Measurements from ENCODE around the gene CHAF1B. TPM values are rescaled to one million over a fixed set of nuclear protein-coding genes. Genes with fewer than 3 reads are reported as not detected.

The CHAF1B gene
- total RNA-seq, 1 donor from 2014 or later = 0.67 TPM

- no peak for TF ChIP-seq CTCF (IDR thresholded peaks at IDR 0.05)
- Histone ChIP-seq H3K4me3 (no peak overlapping the region), H3K4me1 (no peaks in the 10 kb centered on the region), H3K9me3 (no peaks in the 10 kb centered on the region), H3K36me3 (no peaks in the 10 kb centered on the region), H3K27me3 (no peaks in the 10 kb centered on the region), H3K27ac (no peak overlapping the region)
- intact Hi-C loops (cut with DNase I) = no loop called here
- DNase-seq (no peak), ATAC-seq (no peak)
Measured at GRCh38 chr21:36461277-36461917, 76.2 kb downstream of the CHAF1B start.

- Histone ChIP-seq H3K36me3 (no peaks in the 10 kb centered on the region), H3K4me3 (no peak overlapping the region), H3K27me3 (no peaks in the 10 kb centered on the region), H3K4me1 (no peaks in the 10 kb centered on the region), H3K9me3 (no peaks in the 10 kb centered on the region), H3K27ac (no peak overlapping the region)
- no peak for TF ChIP-seq CTCF (IDR thresholded peaks at IDR 0.05)
- intact Hi-C loops (cut with DNase I) = no loop called here
- DNase-seq (no peak), ATAC-seq (no peak)
Measured at GRCh38 chr21:36461918-36462486, 76.8 kb downstream of the CHAF1B start.

- ATAC-seq (no peak), DNase-seq (no peak)
- no peak for TF ChIP-seq CTCF (IDR thresholded peaks at IDR 0.05)
- H3K36me3 ChIP-seq = no peaks in the 10 kb centered on the region
- intact Hi-C loops (cut with DNase I) = no loop called here
- no peak overlapping the region for H3K27ac ChIP-seq
- H3K9me3 ChIP-seq = no peaks in the 10 kb centered on the region
- H3K27me3 ChIP-seq = no peaks in the 10 kb centered on the region
- H3K4me3 ChIP-seq = no peak overlapping the region
- no peaks in the 10 kb centered on the region for H3K4me1 ChIP-seq
Measured at GRCh38 chr21:36463204-36463603, 78.0 kb downstream of the CHAF1B start.

- no peaks in the 10 kb centered on the region for H3K4me1 ChIP-seq
- no peak for DNase-seq
- no peaks in the 10 kb centered on the region for H3K27me3 ChIP-seq
- no peaks in the 10 kb centered on the region for H3K9me3 ChIP-seq
- intact Hi-C loops (cut with DNase I) = no loop called here
- no peak for TF ChIP-seq CTCF (IDR thresholded peaks at IDR 0.05)
- no peaks in the 10 kb centered on the region for H3K36me3 ChIP-seq
- ATAC-seq = no peak
- H3K27ac ChIP-seq = no peak overlapping the region
- no peak overlapping the region for H3K4me3 ChIP-seq
Measured at GRCh38 chr21:36463991-36464390, 78.8 kb downstream of the CHAF1B start.

GRCh38 chr21:36464590-36464989, 79.4 kb downstream of the CHAF1B start:
- DNase-seq (no peak), ATAC-seq (no peak)
- H3K27me3 ChIP-seq = no peaks in the 10 kb centered on the region
- no peak for TF ChIP-seq CTCF (IDR thresholded peaks at IDR 0.05)
- H3K36me3 ChIP-seq = no peaks in the 10 kb centered on the region
- no peak overlapping the region for H3K4me3 ChIP-seq
- H3K4me1 ChIP-seq = no peaks in the 10 kb centered on the region
- H3K9me3 ChIP-seq = no peaks in the 10 kb centered on the region
- intact Hi-C loops (cut with DNase I) = no loop called here
- H3K27ac ChIP-seq = no peak overlapping the region

Data from upper lobe of right lung (tissue), 1 donor.